Stimulated activated CD8-positive, alpha-beta memory T cell treated with anti-CD3 and anti-CD28 coated beads, Interleukin-15, amount 100 ng/mL, for 4 hours (primary cell): ENCODE measurements around the gene NACAD.
"Not testable (repeated sequence)": the region's sequence is repeated elsewhere in the genome, so short reads cannot be mapped to it uniquely, and the experiment has no call there.

Experiments
- DNase-seq, 2 donors: peaks; one replicate each; pipeline ENCODE4 v3.0.0-alpha.2; 2020; ENCODE audit warnings: low read depth in 2 of 2

The NACAD gene

GRCh38 chr7:45053941-45054340 lies 34.8 kb downstream of the NACAD start:
- DNase-seq = no peak

DNA sequence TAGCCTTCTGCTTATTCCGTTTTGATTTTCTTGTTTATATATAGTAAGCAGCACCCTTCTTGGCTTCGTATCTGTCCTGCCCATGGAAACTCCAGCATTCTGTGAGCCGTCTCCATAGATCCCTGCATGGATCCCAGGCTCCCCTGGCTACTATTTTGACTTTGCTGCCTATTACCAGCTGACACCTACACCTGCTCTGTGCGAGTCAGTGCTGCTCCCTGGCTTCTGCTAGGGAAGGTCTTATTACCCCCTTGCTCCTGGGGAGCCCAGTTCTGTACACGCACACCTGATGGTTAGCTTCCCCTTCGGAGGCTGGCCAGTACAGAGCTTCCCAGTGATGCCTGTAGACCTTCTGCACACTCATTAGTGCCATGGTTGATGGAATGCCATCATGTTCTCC lies 35.4 kb downstream of the NACAD start:
- DNase-seq = no peak

DNA sequence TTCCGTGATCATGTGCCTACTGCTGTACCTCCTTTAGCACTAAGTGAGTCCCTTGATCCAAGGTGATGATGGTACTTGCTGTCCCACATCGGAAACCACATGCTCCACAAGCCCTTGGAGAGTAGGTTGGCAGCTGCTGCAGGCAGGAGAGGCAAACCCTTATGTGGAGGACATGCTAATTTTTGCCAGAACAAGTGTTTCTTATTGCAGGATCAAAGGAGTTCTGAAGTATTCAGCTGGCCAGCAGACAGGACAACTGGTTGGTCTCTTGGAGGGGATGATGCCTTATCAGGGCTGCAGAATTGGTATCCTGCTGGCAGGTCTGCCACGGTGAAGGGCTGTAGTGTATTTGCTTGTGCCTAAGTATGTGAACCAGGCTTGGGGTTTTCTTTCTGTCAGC lies 36.8 kb downstream of the NACAD start:
- no peak for DNase-seq

- no peak for DNase-seq
Observed at GRCh38 chr7:45050198-45050597, 38.6 kb downstream of the NACAD start.

DNA sequence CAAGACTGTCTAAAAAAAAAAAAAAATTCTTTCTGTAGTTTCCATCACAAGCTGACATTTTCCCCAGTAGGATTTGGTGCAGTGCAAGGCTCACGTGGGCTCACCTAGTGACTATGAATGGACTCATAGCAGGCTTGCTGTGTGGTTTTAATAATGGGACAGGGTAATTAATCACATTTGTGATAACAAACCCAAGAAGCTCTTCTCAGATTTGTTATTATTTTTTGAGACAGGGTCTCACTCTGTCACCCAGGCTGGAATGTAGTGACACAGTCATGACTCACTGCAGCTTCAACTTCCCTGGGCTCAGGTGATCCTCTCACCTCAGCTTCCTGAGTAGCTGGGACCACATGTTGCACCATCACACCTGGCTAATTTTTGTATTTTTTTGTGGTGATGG lies 40.0 kb downstream of the NACAD start:
- DNase-seq = no peak

GRCh38 chr7:45044338-45044737 lies 44.4 kb downstream of the NACAD start:
- no peak for DNase-seq

- DNase-seq = no peak
Observed at GRCh38 chr7:45039106-45039505, 49.7 kb downstream of the NACAD start.

DNA sequence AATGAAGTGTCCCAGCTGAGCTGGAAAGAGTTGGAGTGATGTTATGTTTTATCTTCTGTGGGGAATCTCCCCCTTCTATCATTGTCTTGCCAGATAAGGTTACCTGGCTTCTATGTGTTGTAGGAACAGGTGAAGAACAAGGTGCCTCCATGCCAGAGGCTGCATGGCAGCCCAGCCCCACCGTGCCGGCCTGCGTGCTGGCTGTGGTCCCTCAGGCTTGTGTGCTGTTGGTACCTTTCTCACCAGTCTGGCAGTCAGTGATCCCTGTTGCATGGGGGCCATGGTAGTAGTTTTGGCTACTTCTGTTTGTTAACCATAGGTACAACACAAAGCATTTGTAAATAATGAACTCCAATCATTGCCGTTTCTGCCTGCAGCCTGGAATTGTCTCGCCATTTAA lies 50.9 kb downstream of the NACAD start:
- no peak for DNase-seq

GRCh38 chr7:45036796-45037195 lies 52.0 kb downstream of the NACAD start:
- DNase-seq = no peak

DNA sequence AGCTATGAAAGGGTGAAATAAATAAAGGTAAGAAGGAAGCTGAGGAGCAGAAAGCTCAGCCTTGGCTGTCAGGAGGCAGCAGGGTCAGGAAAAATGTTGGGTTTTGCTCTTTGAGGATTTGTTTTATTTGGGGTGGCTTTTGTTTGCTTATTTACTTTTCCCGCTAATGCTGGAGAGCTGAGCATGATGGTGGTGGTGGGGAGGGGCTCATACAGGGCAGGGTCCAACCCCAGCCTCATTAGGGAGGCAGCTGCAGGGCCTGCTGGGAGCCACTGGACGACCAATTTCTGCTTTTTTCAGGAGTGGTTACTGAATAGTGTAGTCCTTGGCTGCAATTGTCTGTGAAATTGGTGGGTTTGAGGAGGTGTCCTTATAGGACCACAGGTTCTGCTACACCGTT lies 52.5 kb downstream of the NACAD start:
- DNase-seq = no peak

GRCh38 chr7:45035893-45036292 lies 52.9 kb downstream of the NACAD start:
- no peak for DNase-seq

DNA sequence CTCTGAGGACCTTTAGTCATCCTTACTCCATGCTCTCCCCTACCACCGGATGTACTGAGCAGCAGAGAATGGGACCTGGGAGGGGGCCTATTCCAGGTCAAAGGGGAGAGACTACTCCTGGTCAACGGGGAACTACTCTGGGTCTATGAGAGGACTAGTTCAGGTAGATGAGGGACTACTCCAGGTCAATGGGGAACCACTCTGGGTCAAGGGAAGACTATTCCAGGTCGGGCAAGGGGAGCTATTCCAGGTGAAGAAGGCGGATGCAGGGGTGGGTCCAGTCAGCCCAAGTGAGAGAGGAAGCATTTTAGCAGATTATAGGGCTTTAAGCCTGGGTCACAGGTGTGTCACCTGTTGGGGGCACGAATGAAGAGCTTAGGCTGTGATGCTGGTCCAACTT lies 53.4 kb downstream of the NACAD start:
- no peak for DNase-seq

- not testable (repeated sequence) for DNase-seq
Observed at GRCh38 chr7:45034710-45035109, 54.1 kb downstream of the NACAD start.

DNA sequence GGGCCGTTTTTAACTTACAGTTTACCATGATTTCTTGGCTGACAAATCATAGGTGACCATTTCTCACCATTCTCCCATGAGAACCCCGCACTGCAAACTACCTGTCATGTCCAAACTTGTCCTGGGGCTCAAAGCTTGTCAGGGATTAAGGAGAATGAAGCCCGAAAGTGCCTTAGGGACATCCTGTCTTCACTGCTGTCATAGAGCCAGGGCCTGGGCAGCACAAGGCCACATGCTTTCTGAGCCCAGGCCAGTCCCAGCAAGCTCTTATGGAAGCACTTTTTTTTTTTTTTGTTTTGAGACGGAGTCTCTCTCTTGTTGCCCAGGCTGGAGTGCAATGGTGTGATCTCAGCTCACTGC lies 54.9 kb downstream of the NACAD start:
- DNase-seq = no peak

GRCh38 chr7:45033261-45033930 lies 55.4 kb downstream of the NACAD start:
- no peak for DNase-seq

- no peak for DNase-seq
Observed at GRCh38 chr7:45032421-45032820, 56.3 kb downstream of the NACAD start.

DNA sequence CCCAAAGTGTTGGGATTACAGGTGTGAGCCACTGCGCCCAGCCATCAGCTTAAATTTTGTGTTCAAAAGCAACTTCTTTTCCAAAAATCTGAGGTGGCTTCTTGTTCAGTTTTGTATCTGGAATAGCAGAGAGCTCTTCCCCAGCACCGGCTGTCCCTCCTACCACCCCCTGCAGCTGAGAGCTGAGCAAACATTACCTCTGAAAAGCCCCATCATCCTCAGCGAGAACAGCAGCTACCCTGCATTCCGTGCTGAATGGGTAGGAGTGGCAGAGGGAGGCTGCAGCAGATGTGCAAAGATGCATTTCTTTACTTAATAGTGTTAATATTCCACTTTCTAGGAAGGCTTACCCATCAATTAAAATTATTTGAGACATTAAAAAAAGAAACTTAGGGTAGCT lies 56.9 kb downstream of the NACAD start:
- DNase-seq = no peak
